IPS DF 19.7 (cell line): ENCODE results near the gene WWTR1.

Experiments
- DNase-seq: peaks from one replicate; pipeline ENCODE4 v3.0.0-alpha.2; 2013; ENCODE audit warnings: low read depth, low spot score

WWTR1 gene

GRCh38 chr3:149496891-149497290, 160.9 kb downstream of the WWTR1 start:
- no peak for DNase-seq

GRCh38 chr3:149495581-149496125, 162.2 kb downstream of the WWTR1 start:
- DNase-seq: no peak

DNA sequence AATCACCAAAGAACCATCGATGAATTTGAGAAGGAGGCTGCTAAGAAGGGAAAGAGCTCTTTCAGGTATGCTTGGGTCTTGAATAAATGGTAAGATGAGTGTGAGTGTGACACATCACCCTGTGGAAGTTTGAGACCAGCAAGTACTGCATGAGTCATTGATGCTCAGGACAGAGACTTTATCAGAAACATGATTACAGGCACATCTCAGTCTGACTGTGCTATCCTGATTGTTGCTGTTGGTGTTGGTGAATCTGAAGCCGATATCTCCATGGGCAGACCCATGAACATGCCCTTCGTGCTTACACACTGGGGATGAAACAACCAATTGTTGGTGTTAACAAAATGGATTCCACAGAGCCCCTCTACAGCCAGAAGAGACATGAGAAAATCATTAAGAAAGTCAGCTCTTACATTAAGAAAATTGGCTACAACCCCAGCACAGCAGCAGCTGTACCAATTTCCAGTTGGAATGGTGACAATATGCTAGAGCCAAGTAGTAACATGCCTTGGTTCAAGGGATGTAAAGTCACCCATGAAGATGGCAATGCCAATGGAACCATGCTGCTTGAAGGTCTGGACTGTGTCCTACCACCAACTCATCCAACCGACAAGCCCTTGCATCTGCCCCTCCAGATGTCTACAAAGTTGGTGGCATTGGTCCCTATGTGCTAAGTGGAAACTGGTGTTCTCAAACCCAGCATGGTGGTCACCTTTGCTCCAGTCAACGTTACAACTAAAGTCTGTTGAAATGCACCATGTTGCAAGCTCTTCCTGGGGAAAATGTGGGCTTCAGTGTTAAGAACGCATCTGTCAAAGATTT, 162.9 kb downstream of the WWTR1 start:
- no peak for DNase-seq

DNA sequence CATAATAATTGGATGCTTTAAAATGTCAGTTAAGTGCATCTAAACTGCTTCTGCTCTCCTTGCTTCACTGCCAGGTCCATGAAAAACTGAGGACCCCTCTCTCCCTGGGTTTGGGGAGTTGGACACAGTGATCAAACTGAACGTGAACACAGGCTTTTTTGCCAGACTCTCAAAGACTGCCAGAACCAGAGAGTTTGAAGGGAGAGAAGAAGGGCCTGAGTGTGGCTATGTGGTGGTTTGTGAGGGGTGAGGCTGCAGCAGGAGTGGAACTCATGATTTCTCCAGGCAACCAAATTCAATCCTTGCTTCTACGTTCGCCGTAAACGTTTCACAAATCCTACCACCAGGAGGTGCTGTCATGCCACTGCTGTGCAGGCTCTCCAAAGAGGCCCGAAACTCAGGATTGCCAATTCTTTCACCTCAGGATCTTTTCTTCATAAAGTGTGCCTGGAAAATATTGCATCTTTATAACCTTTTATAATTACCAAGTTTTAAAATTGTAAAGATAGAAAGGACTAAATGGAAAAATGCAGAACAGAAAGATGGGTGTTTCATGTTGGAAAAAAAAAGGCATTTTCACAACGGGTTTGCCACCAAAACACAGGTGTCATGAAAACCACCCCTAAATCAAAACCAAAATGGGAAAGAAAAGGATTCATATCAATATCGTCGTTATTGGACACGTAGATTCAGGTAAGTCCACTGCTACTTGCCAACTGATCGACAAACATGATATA, 163.6 kb downstream of the WWTR1 start:
- no peak for DNase-seq

DNA sequence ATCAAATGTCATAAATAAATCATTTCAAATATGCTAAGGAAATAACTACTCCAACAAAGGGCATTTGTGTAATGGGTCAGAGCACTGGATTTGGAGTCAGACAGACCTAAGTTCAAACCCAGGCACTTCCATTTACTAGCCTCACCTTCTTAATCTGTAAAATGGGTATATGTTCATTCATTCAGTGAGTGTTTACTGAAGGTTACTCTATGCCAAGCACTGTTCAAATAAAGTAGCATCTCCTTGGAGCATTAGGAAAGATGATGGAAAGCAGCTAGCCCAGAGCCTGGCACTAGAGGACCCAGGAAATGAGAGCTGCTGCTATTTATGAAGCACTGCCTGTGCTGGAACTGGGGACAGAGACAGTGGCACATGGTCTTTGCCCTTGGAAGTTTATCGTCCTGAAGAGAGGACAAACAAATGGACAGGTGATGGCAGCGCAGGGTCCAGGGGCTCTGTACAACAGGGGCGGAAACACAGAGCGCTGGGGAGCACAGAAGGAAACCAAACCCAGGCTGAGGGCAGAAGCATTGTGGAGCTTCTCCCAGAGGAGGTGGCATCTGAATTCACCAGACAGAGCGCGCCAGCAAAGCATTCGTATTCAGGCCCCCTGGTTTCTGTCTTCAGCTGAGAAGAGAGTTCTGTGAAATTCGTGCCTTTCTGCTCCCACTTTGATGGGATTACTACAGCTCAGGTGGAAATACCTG, 164.4 kb downstream of the WWTR1 start:
- no peak for DNase-seq

- no peak for DNase-seq
These were observed 167.4 kb downstream of the WWTR1 start for GRCh38 chr3:149490260-149490971.

- DNase-seq: no peak
These were observed 168.7 kb downstream of the WWTR1 start for GRCh38 chr3:149489060-149489690.

- no peak for DNase-seq
These were observed 170.1 kb downstream of the WWTR1 start for GRCh38 chr3:149487598-149488197.

- no peak for DNase-seq
These were observed 171.1 kb downstream of the WWTR1 start for GRCh38 chr3:149486726-149487125.

GRCh38 chr3:149481491-149481890, 176.3 kb downstream of the WWTR1 start:
- no peak for DNase-seq

DNA sequence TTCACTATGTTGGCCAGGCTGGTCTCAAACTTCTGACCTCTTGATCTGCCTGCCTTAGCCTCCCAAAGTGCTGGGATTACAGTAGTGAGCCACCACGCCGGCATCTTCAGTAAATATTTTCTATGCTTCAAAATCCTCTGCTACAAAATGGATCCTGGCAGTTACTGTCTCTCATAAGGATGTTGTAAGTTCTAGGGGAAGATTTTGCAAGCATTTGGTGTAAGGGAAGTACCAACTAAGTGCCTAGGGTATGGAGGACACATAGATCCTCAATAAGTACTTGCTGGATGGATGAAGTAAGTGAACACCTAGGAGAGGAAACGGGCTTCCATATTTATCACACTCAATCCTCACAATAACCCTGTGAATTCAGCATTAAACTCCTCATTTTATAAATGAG, 176.8 kb downstream of the WWTR1 start:
- DNase-seq: no peak

GRCh38 chr3:149480326-149481017, 177.4 kb downstream of the WWTR1 start:
- peak; percentile 56 for DNase-seq

- no peak for DNase-seq
These were observed 178.1 kb downstream of the WWTR1 start for GRCh38 chr3:149479621-149480325.

- no peak for DNase-seq
These were observed 181.6 kb downstream of the WWTR1 start for GRCh38 chr3:149476225-149476624.

- DNase-seq: no peak
These were observed 182.3 kb downstream of the WWTR1 start for GRCh38 chr3:149475451-149476060.

- no peak for DNase-seq
These were observed 183.5 kb downstream of the WWTR1 start, which contains the start of gene TM4SF4 for GRCh38 chr3:149474250-149474817. TSS of gene TM4SF4 (plus strand) at chr3:149474697. CDS start at chr3:149474878, 181 bp downstream.

GRCh38 chr3:149473357-149474249, 184.2 kb downstream of the WWTR1 start:
- DNase-seq: no peak
